Measurements from ENCODE around the gene HEBP2.

Gene HEBP2

GRCh38 chr6:138397128-138398122 is 6.6 kb upstream of the HEBP2 start:
- no peak for DNase-seq

- DNase-seq, result no peak
These were observed 3.7 kb upstream of the HEBP2 start for GRCh38 chr6:138400326-138400725.

GRCh38 chr6:138401960-138402837 is 1.8 kb upstream of the HEBP2 start:
- no peak for DNase-seq

DNA sequence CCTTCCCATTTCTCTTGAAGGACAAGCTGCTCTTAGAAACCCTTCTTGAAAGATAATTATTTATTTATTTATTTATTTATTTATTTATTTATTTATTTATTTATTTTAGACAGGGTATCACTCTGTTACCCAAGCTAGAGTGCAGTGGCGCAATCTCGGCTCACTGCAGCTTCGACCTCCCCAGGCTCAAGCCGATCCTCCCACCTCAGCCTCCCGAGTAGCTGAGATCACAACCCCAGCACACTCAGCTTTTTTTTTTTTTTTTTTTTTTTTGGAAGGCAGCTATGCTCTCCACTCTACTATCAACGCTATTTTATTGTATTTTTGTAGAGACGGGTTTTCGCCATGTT is 1.2 kb upstream of the HEBP2 start:
- no peak for DNase-seq

- DNase-seq, result peak; percentile 12 to 26
These were observed 661 bp upstream of the HEBP2 start for GRCh38 chr6:138403324-138403800.

DNA sequence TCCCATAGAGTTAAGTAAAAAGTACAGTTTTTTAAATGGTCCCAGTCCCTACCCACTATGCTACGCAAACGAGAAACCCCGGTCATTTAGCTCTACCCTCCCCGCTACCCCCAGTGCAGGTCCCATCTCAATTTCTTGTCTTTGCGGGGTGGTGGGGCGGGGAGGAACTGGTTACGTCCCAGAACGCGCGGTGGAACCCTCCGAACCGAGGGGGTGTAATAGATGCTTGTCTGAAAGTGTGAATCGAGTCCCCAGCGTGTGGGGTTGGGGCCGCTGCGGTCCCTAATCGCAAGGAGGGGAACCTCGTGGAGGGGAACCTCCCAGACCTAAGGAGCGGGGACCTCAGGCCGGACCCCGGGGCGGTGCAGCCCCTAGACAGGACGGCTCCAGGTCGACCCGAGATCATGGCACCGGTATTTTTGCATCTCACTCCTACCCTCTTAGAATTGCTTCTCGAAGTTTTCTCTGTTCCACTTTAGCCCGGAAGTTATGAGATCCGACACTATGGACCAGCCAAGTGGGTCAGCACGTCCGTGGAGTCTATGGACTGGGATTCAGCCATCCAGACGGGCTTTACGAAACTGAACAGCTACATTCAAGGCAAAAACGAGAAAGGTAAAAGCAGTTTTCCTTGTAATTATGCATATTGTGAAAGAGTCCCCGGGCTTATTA is 779 bp downstream of the HEBP2 start:
- DNase-seq, result peak; percentile 9 to 11

- no peak for DNase-seq
These were observed 1.9 kb downstream of the HEBP2 start for GRCh38 chr6:138405816-138406413.

DNA sequence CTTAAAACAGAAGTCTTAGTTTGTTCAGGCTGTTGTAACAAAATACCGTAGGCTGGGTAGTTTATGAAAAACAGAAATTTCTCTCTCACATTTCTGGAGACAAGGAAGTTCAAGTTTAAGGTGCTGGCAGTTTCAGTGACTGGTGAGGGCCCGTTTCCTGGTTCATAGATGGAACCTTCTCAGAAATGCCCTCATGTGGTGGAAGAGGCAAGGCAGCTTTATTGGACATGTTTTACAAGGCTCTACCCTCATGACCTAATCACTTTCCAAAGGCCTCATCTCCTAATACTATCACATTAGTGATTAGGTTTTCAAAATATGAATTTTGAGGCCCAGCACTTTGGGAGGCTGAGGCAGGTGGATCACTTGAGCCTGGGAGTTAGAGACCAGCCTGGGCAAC is 2.4 kb downstream of the HEBP2 start:
- DNase-seq, result no peak

- DNase-seq, result no peak
These were observed 6.2 kb downstream of the HEBP2 start for GRCh38 chr6:138410048-138410735.

DNA sequence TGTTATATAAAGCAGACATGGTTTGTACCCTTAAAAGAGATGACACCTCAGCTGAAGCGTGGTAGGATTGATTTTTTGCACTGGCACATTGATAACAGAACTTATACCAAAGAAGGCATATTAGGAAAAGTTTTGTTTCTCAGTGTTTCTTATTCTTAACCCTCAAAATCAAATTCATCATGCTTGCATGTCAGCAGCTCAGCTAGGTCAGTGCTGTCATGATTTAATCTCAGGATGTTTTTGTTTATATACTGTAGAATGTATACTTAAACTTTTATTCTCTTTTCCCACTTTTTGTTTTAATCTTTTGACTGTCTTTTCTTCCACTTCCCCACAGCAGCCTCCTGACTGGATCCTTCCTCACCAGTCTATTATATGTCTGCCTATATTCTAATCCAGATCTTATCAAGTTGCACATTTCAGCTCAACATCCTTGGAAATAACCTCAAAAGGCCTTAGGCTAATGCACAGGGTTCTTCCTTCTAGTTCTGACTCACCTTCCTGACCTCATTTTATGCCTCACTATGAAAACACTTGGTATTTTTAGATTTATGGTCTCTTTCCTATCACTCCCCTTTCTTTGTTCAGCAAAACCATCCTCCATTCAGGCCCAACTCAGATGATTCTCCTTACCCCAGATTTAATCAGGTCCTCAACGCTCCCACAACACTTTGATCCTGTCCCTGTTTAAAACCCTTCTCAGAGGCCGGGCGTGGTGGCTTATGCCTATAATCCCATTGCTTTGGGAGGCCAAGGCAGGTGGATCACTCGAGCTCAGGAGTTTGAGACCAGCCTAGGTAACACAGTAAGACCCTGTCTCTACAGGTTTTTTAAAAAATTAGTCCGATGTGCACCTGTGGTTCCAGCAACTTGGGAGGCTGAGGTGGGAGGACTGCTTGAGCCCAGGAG is 7.2 kb downstream of the HEBP2 start:
- DNase-seq, result no peak

DNA sequence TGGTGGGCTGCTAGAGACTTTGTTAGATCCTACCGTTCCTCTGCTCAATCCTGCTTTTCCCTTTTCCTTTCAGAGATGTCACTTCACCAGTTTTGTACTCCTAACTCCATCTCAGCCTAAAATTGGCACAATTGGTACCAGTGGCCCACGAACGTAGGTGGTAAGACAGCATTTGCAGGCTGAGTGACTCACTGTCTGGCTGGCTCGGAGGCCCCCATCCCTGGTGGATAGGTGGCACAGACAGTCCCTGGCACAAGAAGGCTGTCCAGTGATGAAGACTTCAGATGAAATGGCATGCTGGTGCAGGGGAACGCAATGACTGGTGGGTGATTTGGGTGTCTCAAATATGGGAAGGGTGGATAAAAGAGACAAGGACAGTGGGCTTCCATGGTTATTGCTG is 11.1 kb downstream of the HEBP2 start:
- no peak for DNase-seq

GRCh38 chr6:138416206-138416605 is 12.2 kb downstream of the HEBP2 start:
- no peak for DNase-seq

- no peak for DNase-seq
These were observed 13.6 kb downstream of the HEBP2 start for GRCh38 chr6:138417493-138418117.

- no peak for DNase-seq
These were observed 14.2 kb downstream of the HEBP2 start for GRCh38 chr6:138418118-138418742.

- no peak for DNase-seq
These were observed 15.7 kb downstream of the HEBP2 start for GRCh38 chr6:138419766-138420165.

GRCh38 chr6:138420356-138420755 is 16.3 kb downstream of the HEBP2 start:
- no peak for DNase-seq

DNA sequence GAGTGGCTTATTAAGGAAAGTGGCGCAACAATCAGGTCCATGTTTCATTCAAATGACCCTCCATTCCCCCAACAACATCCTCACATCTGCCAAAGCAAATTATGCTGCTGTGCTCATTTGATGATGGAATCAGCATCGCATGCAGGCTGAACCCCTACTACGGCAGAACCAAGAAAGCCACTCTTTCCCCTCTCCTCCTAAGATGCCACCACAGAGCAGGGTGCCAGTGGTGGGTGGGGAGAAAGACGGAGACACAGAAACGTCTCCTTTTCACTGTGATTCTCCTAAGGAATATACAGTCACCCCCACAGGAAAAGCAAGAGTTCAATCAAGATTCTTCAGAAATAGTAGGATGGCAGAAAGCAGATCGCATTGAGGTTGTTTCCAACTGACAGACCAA is 17.1 kb downstream of the HEBP2 start:
- no peak for DNase-seq

DNA sequence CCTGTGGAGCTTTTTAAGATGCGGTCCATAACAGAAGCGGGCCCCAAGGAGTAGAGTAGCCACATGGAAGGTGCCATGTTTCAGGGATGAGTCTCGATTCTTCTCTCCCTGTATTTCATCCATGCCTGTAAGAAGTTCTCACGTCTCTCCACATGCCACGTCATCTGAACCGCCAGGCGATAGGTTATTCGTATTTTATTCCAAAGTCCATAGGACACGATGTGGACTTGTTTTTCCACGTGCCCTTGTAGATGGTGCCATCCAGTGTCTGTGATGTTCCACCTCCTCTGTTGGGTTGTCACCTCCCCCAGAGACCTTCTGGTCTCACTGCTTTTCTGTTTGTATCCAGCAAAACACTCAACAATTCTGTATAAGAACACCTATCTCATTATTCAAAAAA is 17.6 kb downstream of the HEBP2 start:
- DNase-seq, result no peak

DNA sequence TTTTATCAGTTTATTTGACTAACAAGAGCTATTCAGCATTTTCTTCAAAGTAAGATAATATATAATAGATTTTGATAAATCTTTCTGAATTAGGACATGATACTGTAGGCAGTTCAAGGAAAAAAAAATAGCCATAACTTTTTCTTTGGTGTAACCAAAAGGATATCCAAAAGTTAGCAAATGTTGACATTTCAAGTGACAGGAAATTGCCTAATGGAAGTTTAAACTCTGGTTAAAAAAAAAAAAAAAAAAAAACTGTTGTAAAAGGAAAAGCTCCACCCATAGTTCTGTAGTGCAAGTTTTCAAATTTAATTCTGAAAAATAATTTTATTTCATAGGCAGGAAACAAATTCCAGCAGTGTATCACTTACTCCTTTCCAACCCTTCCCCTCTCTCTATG is 18.8 kb downstream of the HEBP2 start:
- no peak for DNase-seq
